DMS153 treated with DMSO at 0.1 percent for 48 hours (cell line): ENCODE results near the gene SMIM45.

ENCODE experiments used
- DNase-seq: peaks from one replicate; lab custom pipeline; 2025; ENCODE audit not compliant: unreplicated experiment; lab: John Stamatoyannopoulos, UW

The SMIM45 gene

DNA sequence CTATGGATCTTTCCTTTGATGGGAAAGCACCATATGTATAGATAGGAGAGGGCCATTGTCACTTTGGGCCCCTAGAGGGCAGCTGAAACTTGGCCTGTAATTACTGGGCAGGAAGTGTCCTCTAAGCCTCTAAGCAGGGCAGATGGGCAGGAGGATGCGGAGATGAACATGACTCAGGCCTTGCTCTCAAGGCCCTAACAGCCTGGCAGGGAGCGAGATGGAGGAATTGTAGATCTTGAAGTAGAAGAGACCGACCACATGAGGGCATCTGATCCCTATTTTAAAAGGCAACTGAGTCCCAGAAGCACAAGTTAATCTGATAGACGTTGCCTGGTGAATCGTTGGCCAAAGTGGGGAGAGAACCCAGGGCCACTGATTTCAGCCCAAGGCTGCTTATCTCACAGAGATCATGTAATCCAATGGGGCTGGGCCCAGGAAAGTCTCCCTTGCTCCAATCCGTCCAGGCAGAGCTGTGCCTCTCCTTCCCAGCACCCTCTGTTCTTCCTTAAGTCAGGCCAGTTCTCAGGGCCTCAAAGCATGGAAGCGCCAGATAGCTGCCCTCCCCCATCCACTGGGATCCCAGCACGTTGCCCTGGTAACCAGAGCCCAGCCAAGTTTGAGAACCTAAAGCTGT is 14.8 kb downstream of the SMIM45 start:
- DNase-seq: no peak

DNA sequence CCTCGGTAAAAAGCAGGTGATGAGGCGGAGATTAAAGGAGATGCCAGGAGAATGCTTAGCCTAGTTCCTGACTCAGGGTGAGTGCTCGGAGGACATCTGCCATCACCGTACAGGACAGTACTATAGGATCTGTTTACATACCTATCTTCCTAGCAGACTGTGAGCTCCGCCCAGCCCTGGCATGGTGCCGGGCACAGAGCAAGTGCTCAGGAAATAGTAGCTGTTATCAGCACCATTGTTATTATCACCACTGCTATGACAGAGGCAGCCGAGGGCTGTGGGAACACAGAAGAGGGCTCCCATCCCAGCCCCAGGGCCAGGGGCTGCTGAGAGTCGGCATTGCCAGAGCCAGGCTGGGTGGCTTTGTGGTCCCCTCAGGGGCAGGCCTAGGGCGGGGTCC is 16.7 kb downstream of the SMIM45 start:
- DNase-seq: peak; percentile 36

DNA sequence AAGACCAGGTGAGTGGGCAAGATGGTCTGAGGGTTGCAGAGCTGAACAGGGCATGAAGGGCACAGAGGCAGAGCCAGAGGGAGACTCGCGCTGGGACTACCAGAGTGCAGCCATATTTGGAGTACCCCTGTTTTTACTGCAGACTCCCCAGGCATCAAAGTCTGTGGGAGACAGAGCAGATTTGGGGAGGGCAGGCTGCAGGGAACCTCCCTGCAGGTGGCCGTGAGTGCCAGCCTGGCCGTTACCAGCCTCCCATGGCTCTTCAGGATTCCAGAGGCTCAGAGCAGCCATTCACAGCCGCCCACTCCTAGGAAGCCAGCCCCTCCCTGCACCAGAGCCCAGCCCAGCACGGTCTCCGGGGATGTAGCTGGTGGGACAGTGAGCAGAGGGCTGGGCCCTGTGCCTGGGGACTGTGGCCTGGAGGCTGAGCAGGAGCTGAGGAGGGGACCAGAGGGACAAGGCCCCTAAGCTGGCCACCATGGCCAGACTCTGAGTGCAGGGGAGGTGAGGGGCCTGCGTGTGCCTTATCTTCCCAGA is 17.2 kb downstream of the SMIM45 start, which contains the start of gene SEPTIN3:
TSS of gene SEPTIN3 (plus strand) at position 334 of the 537 bp plus-strand sequence. CDS start 2,050 bp downstream, outside the sequence.
- no peak for DNase-seq

DNA sequence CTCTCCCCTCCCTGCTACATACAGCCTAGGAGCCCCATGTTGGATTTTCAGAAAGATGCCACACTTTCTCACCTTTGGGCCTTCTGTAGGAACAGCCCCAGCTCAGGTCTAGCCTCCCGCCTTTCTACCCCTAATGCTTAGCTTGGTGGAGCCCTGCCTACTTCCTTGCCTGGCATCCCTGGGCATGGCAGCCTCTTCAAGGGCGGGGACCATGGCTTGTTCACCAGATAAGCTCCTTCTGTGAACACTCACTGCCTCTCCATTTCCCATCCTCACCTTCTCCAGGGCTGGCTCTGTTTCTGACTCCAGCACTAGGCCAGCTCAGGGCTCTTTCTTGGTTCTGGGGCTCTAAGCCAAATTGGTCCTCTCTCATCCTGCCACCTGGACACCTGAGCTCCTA is 18.7 kb downstream of the SMIM45 start:
- DNase-seq: no peak

DNA sequence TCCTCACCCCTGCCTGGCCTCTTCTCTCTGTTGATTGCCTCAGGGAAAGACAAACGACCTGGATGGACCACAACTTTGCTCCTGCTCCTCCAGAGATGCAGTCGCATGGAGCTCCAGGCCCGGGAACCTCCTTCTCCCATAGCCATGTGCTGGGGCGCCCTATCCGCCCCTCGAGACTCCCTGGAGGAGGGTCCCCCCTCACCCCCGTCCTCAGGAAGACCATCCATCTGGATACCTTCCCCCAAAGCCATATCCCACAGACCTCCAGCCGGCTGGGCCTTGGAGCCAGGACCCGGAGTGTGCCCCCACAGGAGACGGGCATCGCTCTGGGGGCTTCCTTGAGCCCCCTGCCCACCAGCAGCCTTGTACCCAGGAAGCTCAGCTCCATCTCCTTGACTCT is 19.5 kb downstream of the SMIM45 start:
- DNase-seq: no peak

DNA sequence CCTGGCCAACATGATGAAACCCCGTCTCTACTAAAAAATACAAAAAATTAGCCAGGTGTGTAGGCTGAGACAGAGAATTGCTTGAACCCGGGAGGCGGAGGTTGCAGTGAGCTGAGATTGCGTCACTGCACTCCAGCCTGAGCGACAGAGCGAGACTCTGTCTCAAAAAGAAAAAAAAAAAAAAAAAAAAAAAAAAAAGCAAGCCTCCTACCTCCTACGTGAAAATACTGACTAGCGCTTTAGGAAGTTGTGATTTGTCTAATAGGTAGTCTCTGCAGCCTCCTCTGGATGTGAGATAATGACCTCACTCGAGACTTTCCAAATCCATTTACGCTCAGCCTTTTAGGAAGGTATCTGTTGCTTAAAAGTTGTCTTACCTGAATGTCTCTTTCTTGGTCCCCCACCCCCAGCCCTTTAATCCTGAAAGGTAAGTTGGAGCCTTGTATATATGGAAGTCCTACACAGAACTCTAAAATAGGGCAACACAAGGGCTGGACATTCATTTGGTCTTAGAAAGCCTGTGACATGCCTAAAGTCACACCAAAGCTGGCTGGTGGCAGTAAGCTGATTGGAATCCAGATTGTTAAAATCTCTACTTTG is 22.8 kb downstream of the SMIM45 start:
- no peak for DNase-seq

DNA sequence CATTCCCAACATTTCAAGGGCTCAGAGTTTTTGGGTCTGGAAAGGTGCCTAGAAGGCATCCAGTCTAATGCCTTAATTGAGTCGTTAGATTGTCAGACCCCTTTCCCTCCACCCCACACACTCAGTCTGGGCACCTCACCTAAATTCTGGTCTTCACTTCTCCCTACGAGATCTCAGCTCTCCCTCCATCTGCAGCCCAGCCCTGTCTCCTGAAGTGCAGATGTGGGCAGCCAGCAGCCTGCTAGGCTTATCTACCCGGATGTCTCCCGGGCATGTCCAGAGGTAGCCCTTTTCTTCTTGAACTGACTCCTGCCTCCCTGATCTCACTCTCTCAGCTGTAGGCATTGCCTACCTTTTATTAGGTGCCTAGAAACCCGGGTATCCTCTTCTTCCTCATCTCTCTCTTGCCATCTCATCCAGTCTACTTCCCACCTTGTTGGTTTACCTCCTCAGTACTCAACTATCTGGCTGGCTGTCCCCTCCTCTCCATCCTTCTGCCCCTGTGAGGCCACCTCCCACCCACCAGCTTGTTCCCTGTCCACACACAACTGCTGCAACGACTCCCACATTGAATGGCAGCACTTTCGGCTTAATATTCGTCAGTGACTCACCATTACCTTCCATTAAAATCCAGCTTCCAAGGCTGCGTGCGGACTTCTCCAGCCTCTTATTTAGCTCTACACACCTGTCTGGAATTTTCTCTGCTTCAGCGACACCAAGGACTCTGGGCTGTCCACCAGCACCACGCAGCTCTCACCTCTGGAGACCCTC is 23.5 kb downstream of the SMIM45 start:
- DNase-seq: no peak

- DNase-seq: peak; percentile 21
These were observed 24.3 kb downstream of the SMIM45 start for GRCh38 chr22:41976070-41976901.

DNA sequence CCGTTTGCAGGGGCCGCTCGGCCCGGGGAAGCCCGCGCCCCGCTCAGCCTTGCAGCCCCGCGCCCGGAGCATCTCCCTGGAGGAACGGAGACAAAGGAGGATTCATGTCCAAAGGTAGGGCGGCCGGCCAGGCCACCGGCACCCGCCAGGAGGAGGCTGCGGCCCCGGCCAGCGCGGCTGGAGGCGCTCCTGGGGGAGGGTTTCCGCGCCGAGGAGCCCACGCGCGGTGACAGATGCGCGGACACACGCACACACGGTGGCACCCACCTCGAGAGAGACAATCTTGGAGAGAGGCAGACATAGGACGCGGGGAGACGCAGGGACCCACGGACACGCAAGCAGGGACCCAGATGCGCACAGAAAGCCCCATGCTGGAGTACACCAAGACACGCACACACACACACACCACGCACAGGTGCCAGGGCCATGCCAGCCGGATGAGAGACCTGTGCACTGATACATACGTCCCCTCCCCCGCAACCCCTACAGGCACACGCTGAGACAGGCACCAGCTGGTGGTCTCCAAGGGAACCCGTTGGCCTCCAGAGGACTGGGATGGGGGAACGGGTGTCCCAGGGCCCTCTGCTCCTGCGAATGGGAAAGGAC is 25.1 kb downstream of the SMIM45 start:
- no peak for DNase-seq

DNA sequence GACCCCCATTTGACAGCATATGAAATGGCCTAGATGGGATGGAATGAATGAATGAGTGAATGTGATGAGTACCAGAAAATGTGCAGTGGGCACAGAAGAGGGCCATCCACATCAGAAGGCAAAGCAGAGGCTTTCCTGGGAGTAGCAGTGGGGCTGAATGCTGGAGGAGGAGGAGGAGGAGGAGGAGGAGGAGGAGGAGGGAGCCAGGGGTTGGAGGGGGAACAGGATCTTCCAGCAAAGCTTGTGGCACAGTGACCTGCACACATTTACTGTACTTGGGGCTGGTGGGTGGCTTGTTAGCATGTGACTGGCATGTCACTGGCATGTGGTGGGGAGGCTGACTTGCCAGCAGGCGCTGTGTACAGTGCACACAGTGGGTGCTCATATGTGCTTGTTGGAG is 26.8 kb downstream of the SMIM45 start:
- DNase-seq: no peak

DNA sequence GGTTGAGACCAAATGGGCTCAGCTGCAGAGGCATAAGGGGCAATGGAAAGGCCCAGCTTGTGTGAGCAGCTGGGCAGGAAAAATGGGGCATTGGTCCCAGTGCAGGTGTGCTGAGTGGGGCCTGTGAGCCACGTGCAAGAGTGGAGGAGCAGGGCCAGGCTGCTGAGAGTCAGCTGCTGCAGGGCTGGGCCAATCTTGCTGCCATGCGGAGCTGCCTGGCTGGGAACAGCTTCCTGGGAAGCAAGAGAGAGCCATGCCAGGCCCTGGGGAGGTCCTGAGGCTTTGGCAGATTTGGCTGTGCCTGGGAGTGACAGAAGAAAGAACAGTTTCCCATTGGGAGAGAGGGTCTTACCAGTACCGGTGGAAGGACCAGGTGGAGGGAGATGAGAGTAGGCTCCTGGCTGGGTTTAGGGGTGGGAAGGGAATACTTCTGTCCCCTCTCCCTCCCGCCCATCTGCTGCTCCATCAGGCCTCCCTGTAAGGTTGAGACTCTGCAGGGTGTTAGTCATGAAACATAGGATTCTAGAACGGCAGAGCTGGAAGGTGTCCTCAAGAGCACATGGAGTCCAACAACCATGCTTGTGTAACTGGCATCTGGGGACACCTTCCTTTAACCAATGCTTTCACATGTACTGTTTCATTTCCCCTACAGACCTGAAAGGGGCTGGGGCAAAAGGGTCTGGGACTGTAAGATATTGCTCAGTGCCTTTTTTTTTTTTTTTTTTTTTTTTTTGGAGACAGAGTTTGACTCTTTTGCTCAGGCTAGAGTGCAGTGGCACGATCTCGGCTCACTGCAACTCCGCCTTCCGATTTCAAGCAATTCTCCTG is 27.7 kb downstream of the SMIM45 start:
- DNase-seq: no peak

- DNase-seq: no peak
These were observed 30.9 kb downstream of the SMIM45 start for GRCh38 chr22:41982865-41983264.

DNA sequence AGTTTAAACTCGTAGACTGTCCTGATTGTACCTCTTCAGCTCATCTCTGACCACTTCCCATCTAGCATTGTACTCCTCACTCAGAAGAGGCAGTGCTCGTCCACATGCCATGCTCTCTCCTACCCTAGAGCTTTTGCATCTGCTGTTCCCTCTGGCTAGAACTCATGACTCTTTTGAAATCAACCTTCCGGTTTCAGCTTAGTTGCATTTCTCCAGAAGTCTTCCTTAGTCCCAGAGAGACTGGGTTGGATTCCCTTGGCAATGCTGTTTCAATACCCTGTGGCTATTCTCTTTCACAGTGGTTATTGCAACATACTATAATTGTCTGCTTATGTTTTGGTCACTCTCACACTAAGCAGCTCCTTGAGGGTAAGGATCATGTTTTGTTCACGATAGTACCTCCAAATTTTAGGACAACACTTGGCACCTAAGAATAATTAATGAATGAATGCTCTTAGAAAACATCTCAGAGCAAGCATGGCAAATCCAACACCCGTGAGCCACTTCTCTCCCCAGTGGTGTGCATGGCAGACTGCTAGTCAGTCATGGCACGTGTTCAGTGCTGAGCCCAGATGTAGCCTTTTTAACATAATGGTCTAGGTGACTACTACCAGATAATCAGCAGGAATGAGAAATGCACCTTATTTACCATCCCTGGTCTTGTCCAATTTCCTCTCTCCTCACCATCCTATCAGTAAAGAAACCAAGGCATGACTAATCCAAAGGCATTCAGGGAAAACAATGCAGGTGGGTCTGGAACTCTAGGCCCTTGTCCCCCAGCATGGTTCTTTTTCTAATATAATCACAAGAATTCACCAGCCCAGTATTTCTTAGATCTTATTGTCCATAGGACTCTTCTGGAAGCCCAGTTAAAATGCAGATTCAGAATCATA is 31.8 kb downstream of the SMIM45 start:
- DNase-seq: no peak

DNA sequence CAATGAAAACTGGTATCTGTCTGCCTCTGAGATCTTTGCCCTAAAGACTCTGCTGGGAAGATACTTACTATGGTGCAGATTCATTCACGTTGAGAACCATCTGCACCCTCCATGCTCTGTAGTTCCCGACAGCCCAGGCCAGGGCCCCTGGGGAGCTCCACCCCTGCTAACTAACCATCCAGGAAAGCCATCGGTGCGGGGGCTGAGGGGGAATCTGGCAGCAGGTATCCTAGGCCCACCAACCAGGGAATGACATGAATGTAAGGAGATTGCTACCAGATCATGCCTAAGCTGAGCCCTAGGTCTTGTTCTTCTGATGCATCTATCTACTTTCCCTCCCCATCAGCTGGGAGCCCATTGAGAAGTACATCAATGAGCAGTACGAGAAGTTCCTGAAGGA is 35.3 kb downstream of the SMIM45 start:
- no peak for DNase-seq

DNA sequence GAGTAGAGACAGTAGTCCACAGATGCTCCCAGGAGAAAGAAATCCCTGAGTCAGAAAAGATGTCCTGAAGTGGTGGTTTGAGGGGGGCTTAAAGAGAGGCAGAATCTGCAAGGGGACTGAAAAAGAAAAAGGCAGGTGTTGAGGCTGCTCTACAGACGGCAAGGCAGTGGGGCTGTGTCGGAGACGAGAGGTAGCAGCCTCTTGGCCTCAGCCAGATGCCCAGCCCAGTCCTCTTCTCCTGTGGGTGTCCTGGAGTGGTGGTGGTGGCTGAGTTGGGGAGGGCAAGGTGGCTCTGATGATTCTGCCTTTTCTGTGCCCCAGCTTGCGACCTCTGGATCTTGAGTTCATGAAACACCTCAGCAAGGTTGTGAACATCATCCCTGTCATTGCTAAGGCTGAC is 37.3 kb downstream of the SMIM45 start:
- no peak for DNase-seq

DNA sequence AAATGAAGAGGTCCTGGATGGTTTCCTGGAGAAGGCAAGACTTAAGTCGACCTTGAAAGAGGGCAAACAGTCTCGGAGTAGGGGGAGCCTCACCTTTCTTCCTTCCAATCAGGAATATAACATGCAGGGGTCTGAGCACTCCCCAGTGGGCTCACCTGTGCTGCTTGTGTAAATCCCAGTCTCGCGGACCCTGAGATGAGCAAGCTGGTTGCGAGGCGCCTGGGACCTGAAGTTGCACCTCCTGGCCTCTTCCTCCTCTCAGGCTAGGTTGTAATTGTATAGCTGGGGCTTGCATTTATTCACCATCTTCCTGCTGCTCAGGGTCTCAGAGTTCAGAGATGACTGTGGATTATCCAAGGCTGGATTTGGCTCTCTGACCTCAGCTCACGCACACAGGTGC is 39.2 kb downstream of the SMIM45 start:
- DNase-seq: no peak

- DNase-seq: no peak
These were observed 40.5 kb downstream of the SMIM45 start for GRCh38 chr22:41992496-41992895.

DNA sequence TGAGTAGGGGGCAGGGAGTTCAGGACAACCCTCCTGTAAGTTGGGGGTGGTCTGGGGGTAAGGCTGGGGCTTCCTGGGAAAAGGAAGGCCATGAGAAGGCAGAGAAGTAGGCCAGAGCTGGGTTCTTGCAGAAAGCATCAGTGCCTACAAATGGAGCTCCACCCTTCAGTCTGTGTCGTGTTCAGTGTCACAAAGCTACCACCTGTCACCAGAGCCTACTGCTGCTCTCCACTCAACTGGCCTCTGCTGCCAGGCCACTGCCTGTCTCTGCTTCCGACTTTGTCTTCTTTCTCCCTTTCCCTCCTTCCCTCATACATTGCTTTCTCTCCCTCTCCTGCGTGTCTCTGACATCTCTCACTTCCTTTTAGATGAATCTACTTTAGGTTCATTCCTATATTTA is 43.3 kb downstream of the SMIM45 start:
- DNase-seq: no peak

DNA sequence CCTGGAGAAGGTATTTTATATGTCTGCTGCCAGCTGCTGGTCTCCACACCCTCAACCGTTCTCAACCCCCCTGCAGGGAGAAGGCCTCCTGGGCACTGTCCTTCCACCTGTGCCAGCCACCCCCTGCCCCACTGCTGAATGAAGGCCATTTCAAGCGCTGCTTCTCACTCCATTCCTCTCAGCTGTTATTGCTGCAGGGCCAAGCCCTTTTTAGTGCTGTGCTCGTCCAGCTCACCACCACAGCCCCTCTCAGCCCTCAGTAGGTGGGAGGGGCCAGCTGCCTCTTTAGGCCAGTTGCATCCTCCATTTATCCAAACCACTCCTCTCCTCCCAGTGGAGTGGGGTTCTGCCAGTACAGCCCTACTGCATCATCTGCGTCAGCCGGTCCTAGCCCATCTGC is 44.9 kb downstream of the SMIM45 start:
- DNase-seq: no peak
